WTC11 (cell line): Measurements from ENCODE around the gene OSBPL9. TPM values are rescaled to one million over a fixed set of nuclear protein-coding genes. Genes with fewer than 3 reads are reported as not detected.
"Not testable (repeated sequence)": the region's sequence is repeated elsewhere in the genome, so short reads cannot be mapped to it uniquely, and the experiment has no call there.

Experiments used
- ATAC-seq: fragments of 200-7000 bp; cut with Tn5 transposase; 2 replicates; pipeline ENCODE4 v1.10.0; 2021; ENCODE audit warnings: mild to moderate bottlenecking, moderate library complexity
- CTCF ChIA-PET: fragments of 300-600 bp; sonication (Branson Sonifier 250); formaldehyde crosslinking; loops from one replicate; lab custom pipeline; 2021; ENCODE audit warnings: antibody characterized with exemption; lab: Charles Lee
- POLR2A ChIA-PET: fragments of 350-600 bp; sonication (Branson Sonifier 250); formaldehyde crosslinking; loops from one replicate; lab custom pipeline; 2021; ENCODE audit warnings: antibody characterized with exemption; lab: Charles Lee
- DNase-seq: peaks from one replicate; pipeline ENCODE4 v3.0.0; 2021; ENCODE audit warnings: low spot score
- H3K27ac Mint-ChIP-seq: 2 replicates; pipeline ENCODE4 v1.8.0; 2021; ENCODE audit warnings: mixed read lengths
- H3K27me3 Mint-ChIP-seq: 2 replicates; pipeline ENCODE4 v1.8.0; 2021; ENCODE audit warnings: low read depth, mild to moderate bottlenecking, moderate library complexity, mixed read lengths
- H3K36me3 Mint-ChIP-seq: 2 replicates; pipeline ENCODE4 v1.8.0; 2021; ENCODE audit warnings: mixed read lengths
- H3K4me1 Mint-ChIP-seq: 2 replicates; pipeline ENCODE4 v1.8.0; 2022; ENCODE audit warnings: mixed read lengths
- H3K4me3 Mint-ChIP-seq: 2 replicates; pipeline ENCODE4 v1.8.0; 2021; ENCODE audit warnings: mild to moderate bottlenecking, moderate library complexity, mixed read lengths
- H3K9me3 Mint-ChIP-seq: 2 replicates; pipeline ENCODE4 v1.8.0; 2021; ENCODE audit warnings: mixed read lengths
- ELF4 ChIP-seq: sonication (generic); formaldehyde crosslinking; IDR thresholded peaks from 2 replicates; pipeline ENCODE4 v1.8.1; 2022; ENCODE audit warnings: low read depth, mild to moderate bottlenecking, moderate library complexity, missing genetic modification reagents
- EMX1 ChIP-seq: fragments of 250-450 bp; sonication (Bioruptor Pico); IDR thresholded peaks from 2 replicates; pipeline ENCODE4 v1.8.0; 2021; ENCODE audit warnings: mild to moderate bottlenecking
- ETV6 ChIP-seq: sonication (generic); formaldehyde crosslinking; IDR thresholded peaks from 2 replicates; pipeline ENCODE4 v1.8.1; 2022; ENCODE audit warnings: mild to moderate bottlenecking, missing genetic modification reagents
- GABPB1 ChIP-seq: sonication (generic); formaldehyde crosslinking; IDR thresholded peaks from 2 replicates; pipeline ENCODE4 v1.8.1; 2023; ENCODE audit warnings: mild to moderate bottlenecking, missing genetic modification reagents
- JUN ChIP-seq: sonication (generic); formaldehyde crosslinking; IDR thresholded peaks from 2 replicates; pipeline ENCODE4 v1.8.0; 2023; ENCODE audit warnings: mild to moderate bottlenecking, missing genetic modification reagents
- NFATC4 ChIP-seq: fragments of 250-450 bp; sonication (Bioruptor Pico); IDR thresholded peaks from 2 replicates; pipeline ENCODE4 v1.9.0; 2021; ENCODE audit warnings: mild to moderate bottlenecking
- NFYB ChIP-seq: sonication (generic); formaldehyde crosslinking; conservative IDR thresholded peaks from 2 replicates; pipeline ENCODE4 v1.8.0; 2022; ENCODE audit warnings: low read depth, missing genetic modification reagents
- NR1H2 ChIP-seq: sonication (generic); formaldehyde crosslinking; IDR thresholded peaks from 2 replicates; pipeline ENCODE4 v1.9.0; 2021; ENCODE audit warnings: mild to moderate bottlenecking, moderate library complexity, missing genetic modification reagents
- SMAD3 ChIP-seq: sonication (generic); formaldehyde crosslinking; IDR thresholded peaks from 2 replicates; pipeline ENCODE4 v1.8.0; 2022; ENCODE audit warnings: missing genetic modification reagents, mild to moderate bottlenecking, borderline replicate concordance
- SMAD4 ChIP-seq: sonication (generic); formaldehyde crosslinking; IDR thresholded peaks from 2 replicates; pipeline ENCODE4 v1.8.0; 2022; ENCODE audit warnings: mild to moderate bottlenecking, missing genetic modification reagents
- ZNF232 ChIP-seq: sonication (generic); formaldehyde crosslinking; IDR thresholded peaks from 2 replicates; pipeline ENCODE4 v1.8.0; 2022; ENCODE audit warnings: mild to moderate bottlenecking, missing genetic modification reagents
- ZNF396 ChIP-seq: fragments of 250-450 bp; sonication (Bioruptor Pico); IDR thresholded peaks from 2 replicates; pipeline ENCODE4 v1.8.0; 2021; ENCODE audit warnings: mild to moderate bottlenecking, moderate library complexity, borderline replicate concordance
- ZNF423 ChIP-seq: fragments of 250-450 bp; sonication (Bioruptor Pico); IDR thresholded peaks from 2 replicates; pipeline ENCODE4 v2.1.2; 2022; ENCODE audit warnings: mild to moderate bottlenecking, moderate library complexity
- total RNA-seq: library from RNA; stranded (reverse); gene quantifications from 3 replicates; pipeline ENCODE4 v1.2.3, GENCODE V29; 2021
- TF ChIP-seq, protein P1 (sequence below): sonication (generic); formaldehyde crosslinking; IDR thresholded peaks from 2 replicates; pipeline ENCODE4 v1.8.0; 2022; ENCODE audit warnings: mild to moderate bottlenecking, missing genetic modification reagents
- TF ChIP-seq, protein P2 (sequence below): fragments of 250-450 bp; sonication (Bioruptor Pico); IDR thresholded peaks from 2 replicates; pipeline ENCODE4 v2.1.2; 2022; ENCODE audit warnings: mild to moderate bottlenecking, moderate library complexity
- TF ChIP-seq, protein P3 (sequence below): sonication (generic); formaldehyde crosslinking; IDR thresholded peaks from 2 replicates; pipeline ENCODE4 v1.8.0; 2022; ENCODE audit warnings: mild to moderate bottlenecking, missing genetic modification reagents
- TF ChIP-seq, protein P4 (sequence below): fragments of 250-450 bp; sonication (Bioruptor Pico); IDR thresholded peaks from 2 replicates; pipeline ENCODE4 v1.9.0; 2021; ENCODE audit warnings: mild to moderate bottlenecking

Gene OSBPL9
- total RNA-seq, 1 experiment from 2014 or later = 55.6 TPM

DNA sequence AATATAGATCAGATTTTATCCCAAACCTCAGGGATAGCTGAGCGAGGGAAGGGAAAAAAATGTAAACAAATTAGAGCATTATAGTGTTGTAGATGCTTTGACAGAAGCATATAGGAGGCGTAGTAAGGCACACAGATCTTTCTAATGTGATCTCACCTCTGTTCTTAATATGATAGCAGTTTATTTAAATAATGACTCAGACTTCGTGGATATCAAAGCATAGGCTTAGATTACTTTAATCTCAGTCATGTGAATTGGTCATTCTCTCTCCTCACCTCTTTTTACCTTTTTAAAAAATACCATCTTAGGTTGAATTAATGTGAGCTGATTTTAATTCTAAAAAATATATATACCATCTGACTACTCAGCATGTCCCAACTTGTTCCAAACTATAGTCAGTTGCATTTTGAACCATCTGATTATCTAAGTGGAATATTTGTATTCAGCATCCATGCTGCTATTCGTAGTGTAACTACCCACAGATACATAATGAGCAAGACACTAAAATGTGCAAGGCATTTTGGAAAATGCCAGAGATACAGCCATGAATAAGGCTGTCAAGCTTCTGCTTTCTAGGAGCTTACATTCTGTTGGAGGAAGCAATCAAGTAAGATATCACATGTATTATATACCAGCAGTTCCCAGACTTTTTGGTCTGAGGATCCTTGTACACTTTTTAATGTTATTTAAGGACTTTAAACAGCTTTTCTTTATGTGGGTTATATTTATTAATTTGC lies 76.7 kb downstream of the OSBPL9 start (continued):
- TF ChIP-seq ETV6 (CRISPR knock-in tag) = no peak

DNA sequence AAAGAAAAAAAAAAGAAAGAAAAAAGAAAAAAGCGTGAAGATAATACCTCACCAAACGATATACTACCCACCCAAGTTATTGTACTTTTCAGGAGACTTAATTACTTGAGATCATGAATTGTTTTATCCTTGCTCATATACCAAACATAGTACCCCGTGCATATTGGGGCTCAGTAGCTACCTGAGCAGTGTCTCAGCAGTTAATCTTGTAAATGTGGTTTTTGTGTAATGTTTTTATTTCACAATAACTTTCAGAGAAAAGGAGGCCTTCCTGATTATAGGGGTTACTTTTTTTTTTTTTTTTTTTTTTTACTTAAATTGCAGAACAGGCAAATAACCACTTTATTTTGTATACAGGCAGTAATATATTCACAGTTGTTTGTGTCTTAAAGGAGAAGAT lies 80.3 kb downstream of the OSBPL9 start:
- Mint-ChIP-seq H3K36me3 (no peaks in the 10 kb centered on the region), H3K4me1 (no peaks in the 10 kb centered on the region), H3K27me3 (no peaks in the 10 kb centered on the region), H3K4me3 (no peak overlapping the region), H3K27ac (no peak overlapping the region), H3K9me3 (peaks cover 4% of the 10 kb centered on the region; the same call in 1 of the 2 replicates)
- no peak for ATAC-seq
- no peak for DNase-seq
- ChIA-PET POLR2A (no interaction called here), CTCF (interaction anchor here (0.7 kb wide), 1 partner anchor 49 kb away, joined by 5 read pairs; no protein-coding TSS in a partner anchor)
- TF ChIP-seq NR1H2 (CRISPR knock-in tag) = no peak
- no peak for TF ChIP-seq SMAD4 (CRISPR knock-in tag)

DNA sequence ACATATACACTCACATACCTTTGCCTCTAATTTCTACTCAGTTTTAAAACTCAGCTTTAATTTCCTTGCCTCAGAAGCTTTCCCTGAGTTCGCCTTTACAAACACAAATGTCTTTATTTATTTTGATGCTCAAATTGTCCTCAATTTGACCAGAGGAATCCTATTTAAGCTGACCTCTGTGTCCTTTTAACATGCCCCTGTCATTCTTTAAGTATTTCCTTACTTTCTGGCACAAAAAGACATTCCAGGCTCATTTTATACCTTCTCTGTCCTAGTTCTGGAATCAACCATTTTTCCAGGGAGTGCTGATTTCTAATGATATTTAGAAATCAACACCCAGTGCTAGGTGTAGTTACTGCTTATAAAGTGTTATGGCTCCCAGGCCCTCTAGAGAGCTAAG lies 82.5 kb downstream of the OSBPL9 start:
- CTCF ChIA-PET = no interaction called here
- ATAC-seq (no peak), DNase-seq (no peak)
- TF ChIP-seq, protein P1, sequence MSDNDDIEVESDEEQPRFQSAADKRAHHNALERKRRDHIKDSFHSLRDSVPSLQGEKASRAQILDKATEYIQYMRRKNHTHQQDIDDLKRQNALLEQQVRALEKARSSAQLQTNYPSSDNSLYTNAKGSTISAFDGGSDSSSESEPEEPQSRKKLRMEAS (CRISPR knock-in tag) = no peak
- no peak for TF ChIP-seq EMX1 (CRISPR knock-in tag)
- TF ChIP-seq NR1H2 (CRISPR knock-in tag) = no peak
- no peak for TF ChIP-seq NFYB (CRISPR knock-in tag)
- TF ChIP-seq SMAD3 = no peak
- H3K36me3 Mint-ChIP-seq = no peaks in the 10 kb centered on the region
- no peak overlapping the region for H3K27ac Mint-ChIP-seq
- H3K4me1 Mint-ChIP-seq = no peaks in the 10 kb centered on the region
- no peaks in the 10 kb centered on the region for H3K27me3 Mint-ChIP-seq
- H3K4me3 Mint-ChIP-seq = no peak overlapping the region
- H3K9me3 Mint-ChIP-seq = peaks cover 7% of the 10 kb centered on the region
- POLR2A ChIA-PET = no interaction called here

DNA sequence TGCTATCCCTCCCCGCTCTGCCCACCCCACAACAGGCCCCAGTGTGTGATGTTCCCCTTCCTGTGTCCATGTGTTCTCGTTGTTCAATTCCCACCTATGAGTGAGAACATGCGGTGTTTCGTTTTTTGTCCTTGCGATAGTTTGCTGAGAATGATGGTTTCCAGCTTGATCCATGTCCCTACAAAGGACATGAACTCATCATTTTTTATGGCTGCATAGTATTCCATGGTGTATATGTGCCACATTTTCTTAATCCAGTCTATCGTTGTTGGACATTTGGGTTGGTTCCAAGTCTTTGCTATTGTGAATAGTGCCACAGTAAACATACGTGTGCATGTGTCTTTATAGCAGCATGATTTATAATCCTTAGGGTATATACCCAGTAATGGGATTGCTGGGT lies 84.9 kb downstream of the OSBPL9 start:
- DNase-seq, H3K4me1 Mint-ChIP-seq, ATAC-seq, H3K36me3 Mint-ChIP-seq, POLR2A ChIA-PET, CTCF ChIA-PET, H3K27ac Mint-ChIP-seq, H3K4me3 Mint-ChIP-seq, H3K9me3 Mint-ChIP-seq, H3K27me3 Mint-ChIP-seq: not testable (repeated sequence)

DNA sequence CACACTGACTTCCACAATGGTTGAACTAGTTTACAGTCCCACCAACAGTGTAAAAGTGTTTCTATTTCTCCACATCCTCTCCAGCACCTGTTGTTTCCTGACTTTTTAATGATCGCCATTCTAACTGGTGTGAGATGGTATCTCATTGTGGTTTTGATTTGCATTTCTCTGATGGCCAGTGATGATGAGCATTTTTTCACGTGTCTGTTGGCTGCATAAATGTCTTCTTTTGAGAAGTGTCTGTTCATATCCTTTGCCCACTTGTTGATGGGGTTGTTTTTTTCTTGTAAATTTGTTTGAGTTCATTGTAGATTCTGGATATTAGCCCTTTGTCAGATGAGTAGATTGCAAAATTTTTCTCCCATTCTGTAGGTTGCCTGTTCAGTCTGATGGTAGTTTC lies 85.3 kb downstream of the OSBPL9 start:
- DNase-seq, ATAC-seq, H3K27ac Mint-ChIP-seq, H3K4me3 Mint-ChIP-seq, H3K27me3 Mint-ChIP-seq, POLR2A ChIA-PET, CTCF ChIA-PET, H3K36me3 Mint-ChIP-seq, H3K4me1 Mint-ChIP-seq: not testable (repeated sequence)
- peaks cover 11% of the 10 kb centered on the region for H3K9me3 Mint-ChIP-seq

DNA sequence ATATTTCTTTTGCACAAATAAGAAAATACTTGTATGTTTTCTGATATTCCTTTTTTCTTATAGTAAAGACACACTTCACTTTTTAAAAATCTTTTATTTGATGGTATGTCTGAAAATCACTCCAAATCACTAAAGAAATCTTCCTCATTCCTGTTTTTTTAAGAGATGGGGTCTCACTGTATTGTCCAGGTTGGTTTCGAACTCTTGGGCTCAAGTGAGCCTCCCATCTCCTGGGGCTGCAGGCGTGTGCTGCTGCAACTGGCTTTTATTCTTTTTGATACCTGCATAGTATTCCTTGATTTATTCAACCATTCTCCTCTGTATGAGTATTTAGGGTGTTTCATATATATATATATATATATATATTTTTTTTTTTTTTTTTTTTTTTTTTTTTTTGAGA lies 88.1 kb downstream of the OSBPL9 start:
- ATAC-seq (no peak), DNase-seq (no peak)
- no peaks in the 10 kb centered on the region for H3K27me3 Mint-ChIP-seq
- no peaks in the 10 kb centered on the region for H3K36me3 Mint-ChIP-seq
- H3K4me1 Mint-ChIP-seq = no peaks in the 10 kb centered on the region
- H3K27ac Mint-ChIP-seq = no peak overlapping the region
- ChIA-PET CTCF (no interaction called here), POLR2A (no interaction called here)
- peaks cover 7% of the 10 kb centered on the region for H3K9me3 Mint-ChIP-seq
- H3K4me3 Mint-ChIP-seq = no peak overlapping the region
- no peak for TF ChIP-seq NFATC4 (CRISPR knock-in tag)
- TF ChIP-seq ZNF232 (CRISPR knock-in tag) = no peak
- TF ChIP-seq JUN (CRISPR knock-in tag) = no peak
- TF ChIP-seq ZNF396 = no peak
- TF ChIP-seq GABPB1 (CRISPR knock-in tag) = no peak
- no peak for TF ChIP-seq NR1H2 (CRISPR knock-in tag)
- TF ChIP-seq ELF4 (CRISPR knock-in tag) = no peak
- TF ChIP-seq, protein P2, sequence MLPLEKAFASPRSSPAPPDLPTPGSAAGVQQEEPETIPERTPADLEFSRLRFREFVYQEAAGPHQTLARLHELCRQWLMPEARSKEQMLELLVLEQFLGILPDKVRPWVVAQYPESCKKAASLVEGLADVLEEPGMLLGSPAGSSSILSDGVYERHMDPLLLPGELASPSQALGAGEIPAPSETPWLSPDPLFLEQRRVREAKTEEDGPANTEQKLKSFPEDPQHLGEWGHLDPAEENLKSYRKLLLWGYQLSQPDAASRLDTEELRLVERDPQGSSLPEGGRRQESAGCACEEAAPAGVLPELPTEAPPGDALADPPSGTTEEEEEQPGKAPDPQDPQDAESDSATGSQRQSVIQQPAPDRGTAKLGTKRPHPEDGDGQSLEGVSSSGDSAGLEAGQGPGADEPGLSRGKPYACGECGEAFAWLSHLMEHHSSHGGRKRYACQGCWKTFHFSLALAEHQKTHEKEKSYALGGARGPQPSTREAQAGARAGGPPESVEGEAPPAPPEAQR (CRISPR knock-in tag) = no peak
- TF ChIP-seq, protein P3, sequence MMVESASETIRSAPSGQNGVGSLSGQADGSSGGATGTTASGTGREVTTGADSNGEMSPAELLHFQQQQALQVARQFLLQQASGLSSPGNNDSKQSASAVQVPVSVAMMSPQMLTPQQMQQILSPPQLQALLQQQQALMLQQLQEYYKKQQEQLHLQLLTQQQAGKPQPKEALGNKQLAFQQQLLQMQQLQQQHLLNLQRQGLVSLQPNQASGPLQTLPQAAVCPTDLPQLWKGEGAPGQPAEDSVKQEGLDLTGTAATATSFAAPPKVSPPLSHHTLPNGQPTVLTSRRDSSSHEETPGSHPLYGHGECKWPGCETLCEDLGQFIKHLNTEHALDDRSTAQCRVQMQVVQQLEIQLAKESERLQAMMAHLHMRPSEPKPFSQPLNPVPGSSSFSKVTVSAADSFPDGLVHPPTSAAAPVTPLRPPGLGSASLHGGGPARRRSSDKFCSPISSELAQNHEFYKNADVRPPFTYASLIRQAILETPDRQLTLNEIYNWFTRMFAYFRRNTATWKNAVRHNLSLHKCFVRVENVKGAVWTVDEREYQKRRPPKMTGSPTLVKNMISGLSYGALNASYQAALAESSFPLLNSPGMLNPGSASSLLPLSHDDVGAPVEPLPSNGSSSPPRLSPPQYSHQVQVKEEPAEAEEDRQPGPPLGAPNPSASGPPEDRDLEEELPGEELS = no peak
- TF ChIP-seq, protein P4, sequence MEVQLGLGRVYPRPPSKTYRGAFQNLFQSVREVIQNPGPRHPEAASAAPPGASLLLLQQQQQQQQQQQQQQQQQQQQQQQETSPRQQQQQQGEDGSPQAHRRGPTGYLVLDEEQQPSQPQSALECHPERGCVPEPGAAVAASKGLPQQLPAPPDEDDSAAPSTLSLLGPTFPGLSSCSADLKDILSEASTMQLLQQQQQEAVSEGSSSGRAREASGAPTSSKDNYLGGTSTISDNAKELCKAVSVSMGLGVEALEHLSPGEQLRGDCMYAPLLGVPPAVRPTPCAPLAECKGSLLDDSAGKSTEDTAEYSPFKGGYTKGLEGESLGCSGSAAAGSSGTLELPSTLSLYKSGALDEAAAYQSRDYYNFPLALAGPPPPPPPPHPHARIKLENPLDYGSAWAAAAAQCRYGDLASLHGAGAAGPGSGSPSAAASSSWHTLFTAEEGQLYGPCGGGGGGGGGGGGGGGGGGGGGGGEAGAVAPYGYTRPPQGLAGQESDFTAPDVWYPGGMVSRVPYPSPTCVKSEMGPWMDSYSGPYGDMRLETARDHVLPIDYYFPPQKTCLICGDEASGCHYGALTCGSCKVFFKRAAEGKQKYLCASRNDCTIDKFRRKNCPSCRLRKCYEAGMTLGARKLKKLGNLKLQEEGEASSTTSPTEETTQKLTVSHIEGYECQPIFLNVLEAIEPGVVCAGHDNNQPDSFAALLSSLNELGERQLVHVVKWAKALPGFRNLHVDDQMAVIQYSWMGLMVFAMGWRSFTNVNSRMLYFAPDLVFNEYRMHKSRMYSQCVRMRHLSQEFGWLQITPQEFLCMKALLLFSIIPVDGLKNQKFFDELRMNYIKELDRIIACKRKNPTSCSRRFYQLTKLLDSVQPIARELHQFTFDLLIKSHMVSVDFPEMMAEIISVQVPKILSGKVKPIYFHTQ = no peak
- no peak for TF ChIP-seq NFYB (CRISPR knock-in tag)
- TF ChIP-seq ZNF423 (CRISPR knock-in tag) = no peak
- TF ChIP-seq, protein P1 (CRISPR knock-in tag) = no peak
